Astrocyte (in vitro differentiated cells and primary cell): Measurements from ENCODE around the gene ATP8B1. TPM values are rescaled to one million over a fixed set of nuclear protein-coding genes. Genes with fewer than 3 reads are reported as not detected.

ENCODE experiments used
- DNase-seq: peaks from one replicate; pipeline ENCODE4 v3.0.0-alpha.2; 2010; ENCODE audit warnings: low read depth
- FAIRE-seq: peaks from 2 replicates; lab custom pipeline; 2011; peaks lifted over from hg19 to GRCh38; lab: Jason Lieb, UNC
- H2AFZ ChIP-seq: 2 replicates; pipeline ENCODE4 v1.6.0; 2012; ENCODE audit warnings: low read depth, low read length, inconsistent platforms
- H3K27ac ChIP-seq: 2 replicates; pipeline ENCODE4 v1.5.1; 2011; ENCODE audit warnings: low read depth, low read length, inconsistent platforms
- H3K27me3 ChIP-seq: 2 replicates; pipeline ENCODE4 v1.6.0; 2011; ENCODE audit warnings: low read length, inconsistent platforms; ENCODE audit not compliant: insufficient read depth
- H3K36me3 ChIP-seq: 2 replicates; pipeline ENCODE4 v1.5.1; 2011; ENCODE audit warnings: low read length, inconsistent platforms; ENCODE audit not compliant: insufficient read depth
- H3K4me1 ChIP-seq: 2 replicates; pipeline ENCODE4 v1.5.1; 2011; ENCODE audit warnings: low read length, inconsistent platforms; ENCODE audit not compliant: insufficient read depth
- H3K4me2 ChIP-seq: 2 replicates; pipeline ENCODE4 v1.6.0; 2012; ENCODE audit warnings: low read length, inconsistent platforms
- H3K4me3 ChIP-seq: 2 replicates; pipeline ENCODE4 v1.5.1; 2011; ENCODE audit warnings: low read depth, mild to moderate bottlenecking, low read length, inconsistent platforms; ENCODE audit not compliant: insufficient read depth
- H3K79me2 ChIP-seq: 2 replicates; pipeline ENCODE4 v1.6.0; 2012; ENCODE audit warnings: mild to moderate bottlenecking, low read length, inconsistent platforms; ENCODE audit not compliant: insufficient read depth
- H3K9ac ChIP-seq: 2 replicates; pipeline ENCODE4 v1.6.0; 2012; ENCODE audit warnings: mild to moderate bottlenecking, low read length, inconsistent platforms
- H3K9me3 ChIP-seq: 2 replicates; pipeline ENCODE4 v1.5.1; 2012; ENCODE audit warnings: low read depth, mild to moderate bottlenecking, low read length, inconsistent platforms; ENCODE audit not compliant: insufficient read depth
- H4K20me1 ChIP-seq: 2 replicates; pipeline ENCODE4 v1.6.0; 2012; ENCODE audit warnings: low read length, inconsistent platforms; ENCODE audit not compliant: insufficient read depth
- H3K27ac Mint-ChIP-seq: one replicate; pipeline ENCODE4 v1.8.0; 2021; ENCODE audit warnings: mild to moderate bottlenecking, mixed read lengths; ENCODE audit not compliant: unreplicated experiment
- H3K27me3 Mint-ChIP-seq: one replicate; pipeline ENCODE4 v1.8.0; 2021; ENCODE audit warnings: low read depth, mixed read lengths; ENCODE audit not compliant: unreplicated experiment
- H3K36me3 Mint-ChIP-seq: one replicate; pipeline ENCODE4 v1.8.0; 2021; ENCODE audit warnings: low read depth, mixed read lengths; ENCODE audit not compliant: unreplicated experiment
- H3K4me1 Mint-ChIP-seq: one replicate; pipeline ENCODE4 v1.8.0; 2021; ENCODE audit warnings: low read depth, mixed read lengths; ENCODE audit not compliant: unreplicated experiment
- H3K4me3 Mint-ChIP-seq: one replicate; pipeline ENCODE4 v1.8.0; 2021; ENCODE audit warnings: mild to moderate bottlenecking, moderate library complexity, mixed read lengths; ENCODE audit not compliant: unreplicated experiment
- H3K9me3 Mint-ChIP-seq: one replicate; pipeline ENCODE4 v1.8.0; 2021; ENCODE audit warnings: mild to moderate bottlenecking, mixed read lengths; ENCODE audit not compliant: unreplicated experiment
- CTCF ChIP-seq: IDR thresholded peaks from 2 replicates; pipeline ENCODE4 v1.5.1; 2011; ENCODE audit warnings: low read depth, mild to moderate bottlenecking, inconsistent platforms, low read length, moderate library complexity; ENCODE audit not compliant: insufficient read depth
- EZH2 ChIP-seq: IDR thresholded peaks from 2 replicates; pipeline ENCODE4 v1.6.1; 2012; ENCODE audit warnings: mild to moderate bottlenecking, low read length, inconsistent platforms; ENCODE audit not compliant: insufficient read depth
- total RNA-seq: library from RNA; stranded (reverse); gene quantifications from 2 replicates; pipeline ENCODE4 v1.2.1, GENCODE V29; 2021

The ATP8B1 gene
- total RNA-seq, 1 donor from 2014 or later = 10.4 TPM

GRCh38 chr18:57629422-57629821, 173.7 kb downstream of the ATP8B1 start:
- H3K27ac ChIP-seq = peak overlapping the region; percentile 81
- no peaks in the 10 kb centered on the region for H3K9me3 ChIP-seq
- TF ChIP-seq CTCF (no peak), EZH2 (no peak)
- Mint-ChIP-seq H3K36me3 (peaks cover 4% of the 10 kb centered on the region), H3K4me1 (peaks cover 16% of the 10 kb centered on the region), H3K4me3 (peak overlapping the region; percentile 92), H3K27me3 (no peaks in the 10 kb centered on the region), H3K27ac (peak overlapping the region; percentile 94), H3K9me3 (no peaks in the 10 kb centered on the region)
- H2AFZ ChIP-seq = peak overlapping the region; percentile 92
- peaks cover 15% of the 10 kb centered on the region for H3K4me1 ChIP-seq
- no peaks in the 10 kb centered on the region for H3K27me3 ChIP-seq
- no peak overlapping the region for H3K4me3 ChIP-seq
- H3K4me2 ChIP-seq = peak overlapping the region; percentile 89
- FAIRE-seq = no peak
- H3K9ac ChIP-seq = peak overlapping the region; percentile 90
- no peak for DNase-seq
- no peaks in the 10 kb centered on the region for H3K36me3 ChIP-seq
- no peaks in the 10 kb centered on the region for H4K20me1 ChIP-seq
- H3K79me2 ChIP-seq = no peaks in the 10 kb centered on the region

GRCh38 chr18:57627488-57627887, 175.6 kb downstream of the ATP8B1 start:
- Mint-ChIP-seq H3K36me3 (peaks cover 4% of the 10 kb centered on the region), H3K4me1 (peaks cover 16% of the 10 kb centered on the region), H3K4me3 (no peak overlapping the region), H3K27me3 (no peaks in the 10 kb centered on the region), H3K27ac (peak overlapping the region; percentile 97), H3K9me3 (no peaks in the 10 kb centered on the region)
- Histone ChIP-seq H3K79me2 (no peaks in the 10 kb centered on the region), H3K36me3 (no peaks in the 10 kb centered on the region), H3K4me3 (no peak overlapping the region), H3K9ac (peak overlapping the region; percentile 52), H3K9me3 (no peaks in the 10 kb centered on the region), H3K4me1 (peaks cover 15% of the 10 kb centered on the region), H3K27me3 (no peaks in the 10 kb centered on the region), H4K20me1 (no peaks in the 10 kb centered on the region), H2AFZ (peak overlapping the region; percentile 48), H3K4me2 (peak overlapping the region; percentile 68), H3K27ac (peak overlapping the region; percentile 62)
- DNase-seq (peak; percentile 62), FAIRE-seq (no peak)
- TF ChIP-seq EZH2 = no peak
- TF ChIP-seq CTCF = no peak

GRCh38 chr18:57624988-57625387, 178.1 kb downstream of the ATP8B1 start:
- Mint-ChIP-seq H3K4me3 (no peak overlapping the region), H3K4me1 (peaks cover 14% of the 10 kb centered on the region), H3K27me3 (no peaks in the 10 kb centered on the region), H3K36me3 (no peaks in the 10 kb centered on the region), H3K9me3 (no peaks in the 10 kb centered on the region), H3K27ac (peak overlapping the region; percentile 47)
- no peaks in the 10 kb centered on the region for H3K36me3 ChIP-seq
- no peak overlapping the region for H3K4me3 ChIP-seq
- FAIRE-seq (no peak), DNase-seq (peak; percentile 46)
- H3K4me2 ChIP-seq = no peak overlapping the region
- no peak overlapping the region for H3K27ac ChIP-seq
- TF ChIP-seq EZH2 (no peak), CTCF (no peak)
- H3K27me3 ChIP-seq = no peaks in the 10 kb centered on the region
- no peaks in the 10 kb centered on the region for H3K9me3 ChIP-seq
- H3K9ac ChIP-seq = no peak overlapping the region
- H2AFZ ChIP-seq = peak overlapping the region; percentile 30
- H4K20me1 ChIP-seq = peaks cover 2% of the 10 kb centered on the region
- peaks cover 17% of the 10 kb centered on the region for H3K79me2 ChIP-seq
- H3K4me1 ChIP-seq = peaks cover 26% of the 10 kb centered on the region
